Liver (tissue), 9 donors: ENCODE results near the gene GNG13. TPM values are rescaled to one million over a fixed set of nuclear protein-coding genes. Genes with fewer than 3 reads are reported as not detected.

Experiments
- DNase-seq: peaks from one replicate; pipeline ENCODE4 v3.0.0-alpha.2; 2017; ENCODE audit warnings: low spot score
- H3K27ac ChIP-seq, 2 donors: one replicate each; pipeline ENCODE4 v1.7.0; 2013; ENCODE audit warnings: inconsistent platforms in 2 of 2, low read length in 2 of 2, control low read depth in 1 of 2, low read depth in 1 of 2, mild to moderate bottlenecking in 1 of 2
- H3K27me3 ChIP-seq, 4 donors: one replicate each; pipeline versions ENCODE4 v1.6.1 to v1.7.0; 2013; ENCODE audit warnings: low read length in 3 of 4, inconsistent platforms in 1 of 4, mild to moderate bottlenecking in 1 of 4, moderate library complexity in 1 of 4; ENCODE audit not compliant: control insufficient read depth in 4 of 4, insufficient read depth in 4 of 4
- H3K36me3 ChIP-seq, 4 donors: one replicate each; pipeline versions ENCODE4 v1.6.1 to v1.7.0; 2013; ENCODE audit warnings: low read length in 3 of 4, mild to moderate bottlenecking in 3 of 4, low read depth in 1 of 4, moderate library complexity in 1 of 4; ENCODE audit not compliant: control insufficient read depth in 4 of 4, insufficient read depth in 3 of 4
- H3K4me1 ChIP-seq, 4 donors: one replicate each; pipeline versions ENCODE4 v1.6.1 to v1.7.0; 2013; ENCODE audit warnings: low read length in 3 of 4, mild to moderate bottlenecking in 3 of 4, moderate library complexity in 1 of 4; ENCODE audit not compliant: control insufficient read depth in 4 of 4, insufficient read depth in 4 of 4
- H3K4me3 ChIP-seq, 3 donors: one replicate each; pipeline versions ENCODE4 v1.6.1 to v1.7.0; 2013; ENCODE audit warnings: low read length in 3 of 3, control low read depth in 1 of 3, low read depth in 1 of 3, mild to moderate bottlenecking in 1 of 3
- H3K9ac ChIP-seq, 2 donors: one replicate each; pipeline ENCODE4 v1.7.0; 2013; ENCODE audit warnings: low read length in 2 of 2, mild to moderate bottlenecking in 2 of 2, moderate library complexity in 2 of 2, control low read depth in 1 of 2, low read depth in 1 of 2
- H3K9me3 ChIP-seq, 4 donors: one replicate each; pipeline versions ENCODE4 v1.6.1 to v1.7.0; 2013; ENCODE audit warnings: low read length in 3 of 4; ENCODE audit not compliant: control insufficient read depth in 4 of 4
- ATF3 ChIP-seq: IDR thresholded peaks from 2 replicates; pipeline ENCODE4 v1.6.1; 2016; ENCODE audit warnings: antibody characterized with exemption
- EGR1 ChIP-seq, 2 donors: IDR thresholded peaks; 2 replicates each; pipeline ENCODE4 v1.6.1; 2016 to 2018; ENCODE audit warnings: antibody characterized with exemption in 2 of 2, low read depth in 2 of 2
- FOXA1 ChIP-seq: IDR thresholded peaks from 2 replicates; pipeline ENCODE4 v1.6.1; 2016; ENCODE audit warnings: antibody characterized with exemption
- FOXA2 ChIP-seq: IDR thresholded peaks from 2 replicates; pipeline ENCODE4 v1.6.1; 2016; ENCODE audit warnings: antibody characterized with exemption
- GABPA ChIP-seq, 2 donors: IDR thresholded peaks in 1 of 2; conservative IDR thresholded peaks in 1 of 2; 2 replicates each; pipeline ENCODE4 v1.6.1; 2016; ENCODE audit warnings: antibody characterized with exemption in 2 of 2, mild to moderate bottlenecking in 1 of 2, moderate library complexity in 1 of 2
- HNF4A ChIP-seq, 2 donors: conservative IDR thresholded peaks; 2 replicates each; pipeline ENCODE4 v1.6.1; 2016; ENCODE audit warnings: antibody characterized with exemption in 2 of 2, mild to moderate bottlenecking in 2 of 2
- HNF4G ChIP-seq: IDR thresholded peaks from 2 replicates; pipeline ENCODE4 v1.6.1; 2016; ENCODE audit warnings: antibody characterized with exemption
- JUND ChIP-seq, 2 donors: IDR thresholded peaks; 2 replicates each; pipeline ENCODE4 v1.6.1; 2016; ENCODE audit warnings: antibody characterized with exemption in 2 of 2
- MAX ChIP-seq: IDR thresholded peaks from 2 replicates; pipeline ENCODE4 v1.6.1; 2016; ENCODE audit warnings: antibody characterized with exemption
- NR2F2 ChIP-seq: IDR thresholded peaks from 2 replicates; pipeline ENCODE4 v1.6.1; 2016; ENCODE audit warnings: antibody characterized with exemption
- RAD21 ChIP-seq, 2 donors: IDR thresholded peaks; 2 replicates each; pipeline ENCODE4 v1.6.1; 2016; ENCODE audit warnings: antibody characterized with exemption in 2 of 2, mild to moderate bottlenecking in 2 of 2
- REST ChIP-seq: IDR thresholded peaks from 2 replicates; pipeline ENCODE4 v1.6.1; 2016; ENCODE audit warnings: antibody characterized with exemption, mild to moderate bottlenecking
- SP1 ChIP-seq: IDR thresholded peaks from 2 replicates; pipeline ENCODE4 v1.6.1; 2018; ENCODE audit warnings: antibody characterized with exemption, mild to moderate bottlenecking
- TAF1 ChIP-seq: conservative IDR thresholded peaks from 2 replicates; pipeline ENCODE4 v1.6.1; 2016; ENCODE audit warnings: antibody characterized with exemption, mild to moderate bottlenecking
- ZBTB33 ChIP-seq: IDR thresholded peaks from 2 replicates; pipeline ENCODE4 v1.6.1; 2016; ENCODE audit warnings: antibody characterized with exemption
- WGBS: extraction: QIAGEN DNeasy Blood & Tissue Kit; methylation state at CpG from one replicate; pipeline ENCODE4 v1.1.7; 2013; 5-methylcytosine and 5-hydroxymethylcytosine counted together
- polyA plus RNA-seq, 2 donors: library from polyadenylated mRNA; stranded (reverse) in 1 of 2; unstranded in 1 of 2; fragments of 200-250 nt in 1 of 2; fragments of >200 nt in 1 of 2; fragmentation: Nextera tagmentation in 1 of 2; extraction: Ambion mirVana in 1 of 2; gene quantifications; one replicate each; pipeline versions ENCODE4 v1.2.1 to v1.2.3, GENCODE V29; 2013 to 2015
- total RNA-seq, 2 donors: library from RNA; depleted of rRNA; stranded (reverse); fragments of >200 nt; gene quantifications; one replicate each; pipeline ENCODE4 v1.2.3, GENCODE V29; 2014
- TF ChIP-seq, protein P1 (sequence below): fragments of 150-350 bp; IDR thresholded peaks from 2 replicates; pipeline ENCODE4 v1.5.1; 2017; ENCODE audit warnings: improper control_type of control experiment, low read depth, low read length; ENCODE audit not compliant: missing input control
- donor health status: healthy.
- donor health status: healthy.
- donor health status: healthy.
- donor health status: healthy.
- donor health status: healthy.

The GNG13 gene
- total and polyA plus RNA-seq, 4 donors = not detected

DNA sequence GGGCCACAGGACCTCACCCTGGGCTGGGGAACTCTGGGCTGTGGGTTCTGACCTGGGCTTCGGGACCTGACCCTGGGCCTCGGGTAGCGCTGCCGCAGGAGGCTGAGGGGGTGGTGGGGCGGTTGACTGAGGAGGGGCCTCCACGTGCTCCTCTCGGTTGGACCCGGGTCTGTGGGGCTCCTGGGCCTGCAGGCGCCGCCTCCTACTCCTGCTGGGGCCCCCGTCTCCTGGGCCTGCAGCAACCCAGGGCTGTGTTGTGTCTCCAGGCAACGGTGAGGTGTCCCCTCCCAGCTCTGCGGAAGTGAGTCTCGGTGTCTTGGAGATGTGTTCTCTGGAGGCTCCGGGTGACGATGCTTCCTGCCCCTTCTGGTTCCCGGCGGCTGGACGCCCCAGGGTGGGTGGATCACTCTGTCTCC lies 41.5 kb upstream of the GNG13 start:
- Histone ChIP-seq H3K36me3 (no peaks in the 10 kb centered on the region), H3K27me3 (no peaks in the 10 kb centered on the region), H3K9ac (no peak overlapping the region), H3K4me3 (no peak overlapping the region), H3K9me3 (no peaks in the 10 kb centered on the region), H3K27ac (no peak overlapping the region), H3K4me1 (no peaks in the 10 kb centered on the region)
- WGBS = 73% methylated on average over 19 of the region's 19 CpGs
- no peak for DNase-seq
- TF ChIP-seq RAD21 (IDR thresholded peaks at IDR 0.05) (no peak), NR2F2 (no peak), JUND (IDR thresholded peaks at IDR 0.05) (no peak), HNF4G (no peak), FOXA1 (no peak), ATF3 (no peak), REST (no peak), TAF1 (no peak), GABPA (IDR thresholded peaks at IDR 0.05 in 1 of 2, conservative IDR thresholded peaks at IDR 0.05 in 1 of 2) (no peak), FOXA2 (no peak), HNF4A (conservative IDR thresholded peaks at IDR 0.05) (no peak)

DNA sequence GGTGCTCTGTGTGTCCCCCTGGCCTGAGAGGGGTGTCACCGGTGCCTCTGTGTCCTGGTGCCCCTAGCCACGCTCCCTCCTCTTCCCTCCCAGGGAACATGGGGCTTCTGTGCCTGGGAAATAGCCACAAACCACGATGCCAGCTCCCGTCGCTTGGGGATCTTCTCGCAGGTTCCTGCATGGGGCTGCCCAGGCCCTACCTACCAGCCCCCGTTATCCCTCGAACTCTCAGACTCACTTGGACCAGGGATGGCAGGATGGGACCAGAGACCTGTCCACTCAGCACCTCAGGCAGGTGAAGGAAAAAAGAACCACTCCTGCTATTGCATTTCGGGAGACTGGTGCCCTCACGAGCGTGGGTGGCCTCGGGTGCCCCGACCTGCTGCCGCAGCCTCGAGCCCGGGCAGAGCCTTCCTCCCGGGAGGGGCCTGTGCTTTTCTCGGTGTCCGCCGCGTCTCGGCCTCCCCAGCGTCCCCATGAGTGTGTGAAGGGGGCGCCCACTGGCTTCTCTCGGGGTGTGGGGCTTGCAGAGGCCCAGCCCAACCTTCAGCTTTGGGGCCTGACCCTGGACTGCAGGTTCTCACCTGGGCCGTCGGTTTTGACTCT lies 41.0 kb upstream of the GNG13 start:
- no peaks in the 10 kb centered on the region for H3K36me3 ChIP-seq
- no peaks in the 10 kb centered on the region for H3K27me3 ChIP-seq
- peaks cover 0 to 3% (median under 1%) of the 10 kb centered on the region in 4 donors for H3K9me3 ChIP-seq
- no peak for DNase-seq
- H3K4me3 ChIP-seq = no peak overlapping the region
- 79% methylated on average over 27 of the region's 27 CpGs for WGBS
- TF ChIP-seq MAX (no peak), HNF4A (conservative IDR thresholded peaks at IDR 0.05) (no peak), ZBTB33 (no peak), NR2F2 (no peak), JUND (IDR thresholded peaks at IDR 0.05) (no peak), FOXA1 (no peak), SP1 (no peak), EGR1 (IDR thresholded peaks at IDR 0.05; ENCODE audit: low read depth in 2 of 2) (no peak), FOXA2 (no peak), GABPA (IDR thresholded peaks at IDR 0.05 in 1 of 2, conservative IDR thresholded peaks at IDR 0.05 in 1 of 2) (no peak), HNF4G (no peak)
- TF ChIP-seq, protein P1, sequence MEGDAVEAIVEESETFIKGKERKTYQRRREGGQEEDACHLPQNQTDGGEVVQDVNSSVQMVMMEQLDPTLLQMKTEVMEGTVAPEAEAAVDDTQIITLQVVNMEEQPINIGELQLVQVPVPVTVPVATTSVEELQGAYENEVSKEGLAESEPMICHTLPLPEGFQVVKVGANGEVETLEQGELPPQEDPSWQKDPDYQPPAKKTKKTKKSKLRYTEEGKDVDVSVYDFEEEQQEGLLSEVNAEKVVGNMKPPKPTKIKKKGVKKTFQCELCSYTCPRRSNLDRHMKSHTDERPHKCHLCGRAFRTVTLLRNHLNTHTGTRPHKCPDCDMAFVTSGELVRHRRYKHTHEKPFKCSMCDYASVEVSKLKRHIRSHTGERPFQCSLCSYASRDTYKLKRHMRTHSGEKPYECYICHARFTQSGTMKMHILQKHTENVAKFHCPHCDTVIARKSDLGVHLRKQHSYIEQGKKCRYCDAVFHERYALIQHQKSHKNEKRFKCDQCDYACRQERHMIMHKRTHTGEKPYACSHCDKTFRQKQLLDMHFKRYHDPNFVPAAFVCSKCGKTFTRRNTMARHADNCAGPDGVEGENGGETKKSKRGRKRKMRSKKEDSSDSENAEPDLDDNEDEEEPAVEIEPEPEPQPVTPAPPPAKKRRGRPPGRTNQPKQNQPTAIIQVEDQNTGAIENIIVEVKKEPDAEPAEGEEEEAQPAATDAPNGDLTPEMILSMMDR = no peak
- no peaks in the 10 kb centered on the region for H3K4me1 ChIP-seq
- H3K27ac ChIP-seq = no peak overlapping the region
- H3K9ac ChIP-seq = no peak overlapping the region
